Fibroblast of lung (primary cell): Measurements from ENCODE around the gene BCAT1.

Source experiments
- EZH2 ChIP-seq: IDR thresholded peaks from 2 replicates; pipeline ENCODE4 v1.5.1; 2012; ENCODE audit warnings: low read length, control low read depth, mild to moderate bottlenecking; ENCODE audit errors: missing control alignments
- TF ChIP-seq, protein P1 (sequence below), 2 donors: IDR thresholded peaks in 1 of 2; conservative IDR thresholded peaks in 1 of 2; 1 replicate in 1 of 2; 2 replicates in 1 of 2; pipeline ENCODE4 v1.5.1; 2011 to 2012; ENCODE audit warnings: low read length in 2 of 2, control low read depth in 1 of 2, inconsistent platforms in 1 of 2, low read depth in 1 of 2, mild to moderate bottlenecking in 1 of 2

DNA sequence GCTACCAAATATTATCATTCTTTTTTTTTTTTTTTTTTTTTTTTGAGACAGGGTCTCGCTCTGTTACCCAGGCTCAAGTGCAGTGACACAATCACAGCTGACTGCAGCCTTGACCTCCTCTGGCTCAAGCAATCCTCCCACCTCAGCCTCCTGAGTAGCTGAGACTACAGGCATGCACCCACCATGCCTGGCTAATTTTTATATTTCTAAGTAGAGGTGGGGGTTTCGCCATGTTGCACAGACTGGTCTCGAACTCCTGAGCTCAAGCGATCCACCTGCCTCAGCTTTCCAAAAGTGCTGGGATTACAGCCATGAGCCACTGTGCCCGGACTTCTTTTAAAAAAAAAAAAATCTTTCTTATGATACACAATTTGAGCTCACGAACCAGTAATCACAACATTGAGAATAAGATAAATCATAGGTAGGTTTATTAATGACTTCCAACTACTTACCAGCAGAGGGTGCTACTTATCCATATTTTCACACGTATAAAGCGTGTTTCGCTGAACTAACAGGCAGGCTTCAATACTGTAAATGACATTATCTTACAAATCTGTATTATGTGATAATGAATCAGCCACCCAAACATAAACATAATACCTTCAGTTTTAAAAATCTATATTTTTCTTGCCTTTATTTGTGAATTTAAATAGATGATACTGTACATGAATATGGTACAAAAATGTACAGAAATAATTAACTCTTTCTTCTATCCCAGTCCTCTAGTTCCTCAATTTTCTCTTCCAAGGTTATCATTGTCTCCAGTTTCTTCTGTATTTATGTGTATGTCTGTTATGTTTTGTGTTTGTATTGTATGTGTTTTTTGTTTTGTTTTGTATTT, 42.5 kb upstream of the BCAT1 start:
- TF ChIP-seq, protein P1, sequence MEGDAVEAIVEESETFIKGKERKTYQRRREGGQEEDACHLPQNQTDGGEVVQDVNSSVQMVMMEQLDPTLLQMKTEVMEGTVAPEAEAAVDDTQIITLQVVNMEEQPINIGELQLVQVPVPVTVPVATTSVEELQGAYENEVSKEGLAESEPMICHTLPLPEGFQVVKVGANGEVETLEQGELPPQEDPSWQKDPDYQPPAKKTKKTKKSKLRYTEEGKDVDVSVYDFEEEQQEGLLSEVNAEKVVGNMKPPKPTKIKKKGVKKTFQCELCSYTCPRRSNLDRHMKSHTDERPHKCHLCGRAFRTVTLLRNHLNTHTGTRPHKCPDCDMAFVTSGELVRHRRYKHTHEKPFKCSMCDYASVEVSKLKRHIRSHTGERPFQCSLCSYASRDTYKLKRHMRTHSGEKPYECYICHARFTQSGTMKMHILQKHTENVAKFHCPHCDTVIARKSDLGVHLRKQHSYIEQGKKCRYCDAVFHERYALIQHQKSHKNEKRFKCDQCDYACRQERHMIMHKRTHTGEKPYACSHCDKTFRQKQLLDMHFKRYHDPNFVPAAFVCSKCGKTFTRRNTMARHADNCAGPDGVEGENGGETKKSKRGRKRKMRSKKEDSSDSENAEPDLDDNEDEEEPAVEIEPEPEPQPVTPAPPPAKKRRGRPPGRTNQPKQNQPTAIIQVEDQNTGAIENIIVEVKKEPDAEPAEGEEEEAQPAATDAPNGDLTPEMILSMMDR (conservative IDR thresholded peaks at IDR 0.05 in 1 of 2, IDR thresholded peaks at IDR 0.05 in 1 of 2; ENCODE audit: low read depth in 1 of 2, low read length in 2 of 2): peak; percentile 10 to 47
- no peak for TF ChIP-seq EZH2
